Measurements from ENCODE around the gene FANCE.

Gene FANCE

GRCh38 chr6:35468980-35469750 lies 17.0 kb downstream of the FANCE start:
- DNase-seq: no peak

- no peak for DNase-seq
Measured at GRCh38 chr6:35469751-35470662, 17.9 kb downstream of the FANCE start.

GRCh38 chr6:35470663-35471120 lies 18.6 kb downstream of the FANCE start:
- DNase-seq: no peak

- no peak for DNase-seq
Measured at GRCh38 chr6:35471836-35472345, 19.8 kb downstream of the FANCE start.

- DNase-seq: no peak
Measured at GRCh38 chr6:35473075-35473849, 21.1 kb downstream of the FANCE start.

- no peak for DNase-seq
Measured at GRCh38 chr6:35473850-35474130, 21.7 kb downstream of the FANCE start.

- DNase-seq: no peak
Measured at GRCh38 chr6:35474131-35474941, 22.2 kb downstream of the FANCE start.

GRCh38 chr6:35474942-35475570 lies 22.9 kb downstream of the FANCE start:
- DNase-seq: no peak

- DNase-seq: no peak
Measured at GRCh38 chr6:35475573-35475972, 23.4 kb downstream of the FANCE start.

GRCh38 chr6:35476004-35476403 lies 23.9 kb downstream of the FANCE start:
- no peak for DNase-seq

- DNase-seq: no peak
Measured at GRCh38 chr6:35477028-35477427, 24.9 kb downstream of the FANCE start.

- DNase-seq: no peak
Measured at GRCh38 chr6:35477551-35478179, 25.5 kb downstream of the FANCE start.

GRCh38 chr6:35478259-35478658 lies 26.1 kb downstream of the FANCE start:
- no peak for DNase-seq

GRCh38 chr6:35480176-35480575 lies 28.0 kb downstream of the FANCE start:
- no peak for DNase-seq

- no peak for DNase-seq
Measured at GRCh38 chr6:35481226-35481625, 29.1 kb downstream of the FANCE start.

- no peak for DNase-seq
Measured at GRCh38 chr6:35483062-35483461, 30.9 kb downstream of the FANCE start.

GRCh38 chr6:35483490-35483889 lies 31.4 kb downstream of the FANCE start:
- DNase-seq: no peak

GRCh38 chr6:35483893-35484645 lies 31.9 kb downstream of the FANCE start:
- no peak for DNase-seq

GRCh38 chr6:35484921-35485392 lies 32.8 kb downstream of the FANCE start:
- DNase-seq: no peak

GRCh38 chr6:35485402-35485877 lies 33.3 kb downstream of the FANCE start:
- DNase-seq: no peak

Measured in NCI-H1436 (cell line).